ENCODE data around the gene ZBTB46.

Gene ZBTB46

DNA sequence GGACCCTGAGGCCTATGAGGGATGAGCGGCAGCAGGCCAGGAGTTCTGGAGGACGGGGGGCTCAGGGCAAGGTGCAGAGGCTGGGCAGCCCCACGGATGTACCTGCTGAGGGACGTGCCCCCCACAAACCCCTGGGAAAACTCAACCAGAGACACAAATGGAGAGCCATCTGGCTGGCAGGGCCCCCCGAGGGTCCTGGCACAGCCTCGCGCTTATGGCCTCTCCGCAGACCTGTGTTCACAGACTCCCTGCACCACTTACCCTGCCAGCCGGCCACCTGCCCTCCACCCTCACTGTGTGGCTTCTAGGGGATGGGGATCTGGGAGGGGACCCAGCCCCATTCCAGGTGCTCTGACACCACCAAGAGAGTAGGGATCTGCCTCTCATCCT is 3.4 kb upstream of the ZBTB46 start:
- H3K4me1 ChIP-seq (ENCODE audit: low read depth, poor library complexity, severe bottlenecking): no peaks in the 10 kb centered on the region
- TF ChIP-seq CTCF (conservative IDR thresholded peaks at IDR 0.05; ENCODE audit: low read depth, low read length): no peak
- H3K4me3 ChIP-seq (IDR thresholded peaks at IDR 0.05; ENCODE audit: insufficient read depth, low read depth, low read length): no peak overlapping the region
- H3K79me2 ChIP-seq (ENCODE audit: insufficient read depth, low read depth): no peaks in the 10 kb centered on the region
- H3K27me3 ChIP-seq (ENCODE audit: insufficient read depth, low read depth): peaks cover 23% of the 10 kb centered on the region
- no peak overlapping the region for H3K4me2 ChIP-seq
- no peaks in the 10 kb centered on the region for H3K36me3 ChIP-seq (ENCODE audit: insufficient read depth)
- no peaks in the 10 kb centered on the region for H4K20me1 ChIP-seq (ENCODE audit: insufficient read depth)
- no peak overlapping the region for H3K9ac ChIP-seq
- H2AFZ ChIP-seq (ENCODE audit: low read depth): no peak overlapping the region
- H3K27ac ChIP-seq: no peak overlapping the region

DNA sequence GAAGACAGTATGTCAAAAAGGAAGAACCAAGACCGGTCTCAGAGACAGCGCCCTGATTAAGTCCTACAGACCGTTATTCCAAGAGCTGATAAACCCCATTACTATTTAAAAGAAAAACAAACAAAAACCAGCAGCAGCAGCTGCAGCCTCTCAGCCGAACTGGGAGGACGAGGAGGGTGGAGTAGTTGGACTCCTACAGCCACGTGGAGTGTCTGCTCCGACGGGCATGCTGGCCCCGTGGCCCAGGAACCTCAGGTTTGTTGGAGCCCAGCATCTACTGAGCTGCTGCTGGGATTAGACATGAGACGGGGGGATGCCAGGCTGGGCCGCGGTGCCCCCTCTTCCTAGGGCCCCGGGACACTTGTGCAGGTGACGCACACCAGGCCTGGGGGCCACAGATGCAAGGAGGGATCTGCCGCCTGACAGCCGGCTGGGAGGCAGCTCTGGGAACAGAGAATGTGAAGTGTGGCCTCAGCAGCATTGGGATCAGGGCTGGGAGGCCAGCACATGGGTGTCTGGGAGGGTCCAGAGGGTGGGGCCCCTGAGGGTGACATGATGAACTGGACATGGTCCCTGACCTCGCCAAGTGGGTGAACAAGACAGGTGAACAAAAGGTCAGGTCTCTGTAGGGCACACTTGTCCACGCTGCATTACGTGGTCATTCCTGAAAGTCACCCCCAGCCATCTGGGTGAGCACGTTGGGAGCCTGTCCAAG is 2.9 kb upstream of the ZBTB46 start:
- H2AFZ ChIP-seq (ENCODE audit: low read depth): no peak overlapping the region
- H3K4me1 ChIP-seq (ENCODE audit: low read depth, poor library complexity, severe bottlenecking): no peaks in the 10 kb centered on the region
- H3K4me2 ChIP-seq: no peak overlapping the region
- no peak overlapping the region for H3K27ac ChIP-seq
- H3K4me3 ChIP-seq (IDR thresholded peaks at IDR 0.05; ENCODE audit: insufficient read depth, low read depth, low read length): no peak overlapping the region
- no peak for TF ChIP-seq CTCF (conservative IDR thresholded peaks at IDR 0.05; ENCODE audit: low read depth, low read length)
- H4K20me1 ChIP-seq (ENCODE audit: insufficient read depth): no peaks in the 10 kb centered on the region
- no peaks in the 10 kb centered on the region for H3K36me3 ChIP-seq (ENCODE audit: insufficient read depth)
- no peaks in the 10 kb centered on the region for H3K79me2 ChIP-seq (ENCODE audit: insufficient read depth, low read depth)
- H3K9ac ChIP-seq: no peak overlapping the region
- peaks cover 25% of the 10 kb centered on the region for H3K27me3 ChIP-seq (ENCODE audit: insufficient read depth, low read depth)

GRCh38 chr20:63831993-63832686 is 1.1 kb upstream of the ZBTB46 start:
- Histone ChIP-seq H3K4me3 (IDR thresholded peaks at IDR 0.05; ENCODE audit: insufficient read depth, low read depth, low read length) (no peak overlapping the region), H4K20me1 (ENCODE audit: insufficient read depth) (no peaks in the 10 kb centered on the region), H3K36me3 (ENCODE audit: insufficient read depth) (no peaks in the 10 kb centered on the region), H3K9ac (no peak overlapping the region), H3K4me1 (ENCODE audit: low read depth, poor library complexity, severe bottlenecking) (no peaks in the 10 kb centered on the region), H3K79me2 (ENCODE audit: insufficient read depth, low read depth) (no peaks in the 10 kb centered on the region), H2AFZ (ENCODE audit: low read depth) (no peak overlapping the region), H3K4me2 (no peak overlapping the region), H3K27me3 (ENCODE audit: insufficient read depth, low read depth) (peaks cover 39% of the 10 kb centered on the region), H3K27ac (no peak overlapping the region)
- TF ChIP-seq CTCF (conservative IDR thresholded peaks at IDR 0.05; ENCODE audit: low read depth, low read length): no peak

- Histone ChIP-seq H4K20me1 (ENCODE audit: insufficient read depth) (no peaks in the 10 kb centered on the region), H2AFZ (ENCODE audit: low read depth) (no peak overlapping the region), H3K4me2 (no peak overlapping the region), H3K27me3 (ENCODE audit: insufficient read depth, low read depth) (peaks cover 44% of the 10 kb centered on the region), H3K79me2 (ENCODE audit: insufficient read depth, low read depth) (no peaks in the 10 kb centered on the region), H3K27ac (no peak overlapping the region), H3K36me3 (ENCODE audit: insufficient read depth) (no peaks in the 10 kb centered on the region), H3K4me3 (IDR thresholded peaks at IDR 0.05; ENCODE audit: insufficient read depth, low read depth, low read length) (no peak overlapping the region), H3K4me1 (ENCODE audit: low read depth, poor library complexity, severe bottlenecking) (no peaks in the 10 kb centered on the region), H3K9ac (no peak overlapping the region)
- no peak for TF ChIP-seq CTCF (conservative IDR thresholded peaks at IDR 0.05; ENCODE audit: low read depth, low read length)
Measured at GRCh38 chr20:63831646-63831992, 555 bp upstream of the ZBTB46 start.

All from KMS-11 (cell line).